Endothelial cell of umbilical vein (primary cell): ENCODE measurements around the gene TPSG1. TPM values are rescaled to one million over a fixed set of nuclear protein-coding genes. Genes with fewer than 3 reads are reported as not detected.

ENCODE experiments used
- BruUV-seq: library from RNA; stranded (reverse); fragments of 400-500 nt; replicated peaks from 2 replicates; lab custom pipeline; 2021; lab: Mats Ljungman, UMichigan
- CTCF ChIA-PET: fragments of 300-600, 350-600 bp; sonication (Branson Sonifier 250); formaldehyde crosslinking; loops from one replicate; lab custom pipeline; 2021; ENCODE audit warnings: antibody characterized with exemption, inconsistent platforms; lab: Charles Lee
- POLR2A ChIA-PET: fragments of 300-600, 350-600 bp; sonication (Branson Sonifier 250); formaldehyde crosslinking; loops from one replicate; lab custom pipeline; 2021; ENCODE audit warnings: antibody characterized with exemption, inconsistent platforms; lab: Charles Lee
- DNase-seq: peaks from one replicate; pipeline ENCODE4 v3.0.0-alpha.2; 2011; ENCODE audit warnings: low read depth, low spot score
- FAIRE-seq: peaks from 2 replicates; lab custom pipeline; 2011; peaks lifted over from hg19 to GRCh38; lab: Jason Lieb, UNC
- H2AFZ ChIP-seq: 2 replicates; pipeline ENCODE4 v1.6.0; 2012; ENCODE audit warnings: low read depth, low read length, control low read depth, inconsistent platforms
- H3K27ac ChIP-seq: 2 replicates; pipeline ENCODE4 v1.5.1; 2011; ENCODE audit warnings: low read depth, mild to moderate bottlenecking, control low read depth, low read length, moderate library complexity; ENCODE audit not compliant: insufficient read depth
- H3K27me3 ChIP-seq, 2 experiments: 2 replicates each; pipeline versions ENCODE4 v1.6.0 to v1.6.1; 2011; ENCODE audit warnings: low read length in 2 of 2, mixed read lengths in 1 of 2; ENCODE audit not compliant: control insufficient read depth in 2 of 2, insufficient read depth in 2 of 2
- H3K36me3 ChIP-seq, 2 experiments: 2 replicates in 1 of 2; 3 replicates in 1 of 2; pipeline ENCODE4 v1.5.1; 2011; ENCODE audit warnings: low read length in 2 of 2, mild to moderate bottlenecking in 1 of 2, moderate library complexity in 1 of 2; ENCODE audit not compliant: control insufficient read depth in 2 of 2, insufficient read depth in 2 of 2; ENCODE audit errors: extremely low read depth in 1 of 2
- H3K4me1 ChIP-seq: 3 replicates; pipeline ENCODE4 v1.5.1; 2011; ENCODE audit warnings: mild to moderate bottlenecking, low read length; ENCODE audit not compliant: control insufficient read depth, insufficient read depth; ENCODE audit errors: extremely low read depth
- H3K4me2 ChIP-seq: 2 replicates; pipeline ENCODE4 v1.6.1; 2011; ENCODE audit warnings: low read length, control low read depth, mixed read lengths; ENCODE audit not compliant: insufficient read depth
- H3K4me3 ChIP-seq, 3 experiments: fragments of 200-600 bp in 1 of 3; sonication (generic), shearing (Covaris generic) in 1 of 3; replicated peaks in 1 of 3; 2 replicates each; pipeline ENCODE4 v1.5.1; 2011 to 2016; ENCODE audit warnings: control low read depth in 3 of 3, low read length in 3 of 3, mild to moderate bottlenecking in 2 of 3, inconsistent platforms in 1 of 3, low read depth in 1 of 3, moderate library complexity in 1 of 3; ENCODE audit not compliant: insufficient read depth in 1 of 3
- H3K79me2 ChIP-seq: 2 replicates; pipeline ENCODE4 v1.6.0; 2012; ENCODE audit warnings: low read length, inconsistent platforms; ENCODE audit not compliant: control insufficient read depth, insufficient read depth
- H3K9ac ChIP-seq: replicated peaks from 2 replicates; pipeline ENCODE3; 2011; ENCODE audit warnings: low read length, control low read depth; ENCODE audit not compliant: insufficient read depth; ENCODE audit errors: extremely low read depth
- H3K9me1 ChIP-seq: replicated peaks from 3 replicates; pipeline ENCODE4 v1.6.0; 2011; ENCODE audit warnings: mild to moderate bottlenecking, low read length; ENCODE audit not compliant: control insufficient read depth, insufficient read depth; ENCODE audit errors: extremely low read depth
- H3K9me3 ChIP-seq: replicated peaks from 2 replicates; pipeline ENCODE4 v1.5.1; 2012; ENCODE audit warnings: low read length, inconsistent platforms; ENCODE audit not compliant: control insufficient read depth, insufficient read depth
- H4K20me1 ChIP-seq: replicated peaks from 2 replicates; pipeline ENCODE3; 2011; ENCODE audit warnings: mild to moderate bottlenecking, low read length; ENCODE audit not compliant: control insufficient read depth, insufficient read depth; ENCODE audit errors: extremely low read depth
- FOS ChIP-seq: IDR thresholded peaks from 2 replicates; pipeline ENCODE4 v1.6.1; 2011; ENCODE audit warnings: mild to moderate bottlenecking, low read length, moderate library complexity, borderline replicate concordance; ENCODE audit not compliant: insufficient read depth
- MYC ChIP-seq: IDR thresholded peaks from one replicate; pipeline ENCODE4 v1.6.1; 2011; ENCODE audit warnings: mild to moderate bottlenecking, low read depth, low read length
- dilution Hi-C: fragments of 300-500 bp; cut with MboI; formaldehyde crosslinking; loops from one replicate; pipeline ENCODE4 v1.15.0; 2019; ENCODE audit warnings: low sequenced_read_pairs; ENCODE audit not compliant: extremely low pct_ligation_motif_present
- intact Hi-C: fragments of 100-400 bp; cut with micrococcal nuclease; formaldehyde crosslinking; loops from one replicate; pipeline ENCODE4 v1.10.0; 2022
- polyA plus RNA-seq, 4 experiments: library from polyadenylated mRNA; depleted of rRNA in 3 of 4; stranded (reverse) in 3 of 4; unstranded in 1 of 4; fragments of >200 nt; gene quantifications; 2 replicates each; pipeline versions ENCODE4 v1.2.1 to v1.2.3, GENCODE V29; 2011 to 2012; ENCODE audit warnings: missing spikeins in 1 of 4
- total RNA-seq: library from RNA; stranded (reverse); gene quantifications from 2 replicates; pipeline ENCODE4 v1.2.3, GENCODE V29; 2021
- TF ChIP-seq, protein P1 (sequence below), 2 donors: IDR thresholded peaks; 1 replicate in 1 of 2; 2 replicates in 1 of 2; pipeline ENCODE4 v1.5.1; 2011; ENCODE audit warnings: low read length in 2 of 2, mild to moderate bottlenecking in 2 of 2, moderate library complexity in 2 of 2, control low read depth in 1 of 2, inconsistent platforms in 1 of 2, low read depth in 1 of 2; ENCODE audit not compliant: insufficient read depth in 1 of 2; ENCODE audit errors: extremely low read depth in 1 of 2
- TF ChIP-seq, protein P2 (sequence below): IDR thresholded peaks from 2 replicates; pipeline ENCODE4 v1.6.1; 2011; ENCODE audit not compliant: insufficient read depth, insufficient read length

The TPSG1 gene
- total and polyA plus RNA-seq, 2 donors (not counting 3 experiments of a cell fraction or from before 2014, with no cell fraction given), result not detected

DNA sequence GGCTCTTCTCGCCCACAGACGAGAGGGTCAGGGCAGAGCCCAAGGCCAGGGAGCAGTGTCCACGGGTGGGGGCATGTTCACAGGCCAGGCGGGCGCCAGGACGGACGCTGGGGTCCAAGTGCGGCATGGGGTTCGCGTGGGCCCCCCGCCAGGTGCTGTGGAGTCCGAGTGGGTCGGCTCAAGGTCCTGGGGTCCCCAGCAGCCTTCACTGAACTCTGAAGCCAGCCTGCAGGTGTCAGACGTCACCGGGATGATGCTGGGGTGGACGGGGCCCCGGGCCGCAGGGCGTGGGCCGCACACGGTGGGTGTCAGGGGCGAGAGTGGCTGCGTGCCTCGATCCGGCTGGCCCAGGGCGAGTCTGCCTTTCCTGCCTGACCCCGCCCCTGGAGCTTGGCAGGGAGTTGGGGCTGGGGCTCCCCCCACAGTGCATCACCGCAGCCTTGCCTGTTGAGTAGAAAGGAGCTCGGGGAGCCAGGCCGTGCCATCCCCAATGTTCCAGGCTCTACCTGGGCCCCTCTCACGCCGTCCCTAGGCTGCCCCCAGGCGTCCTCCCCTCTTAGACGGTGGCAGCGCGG is 53.1 kb downstream of the TPSG1 start:
- dilution Hi-C loops, result no loop called here
- Histone ChIP-seq H3K79me2 (no peaks in the 10 kb centered on the region), H3K4me3 (no peak overlapping the region), H4K20me1 (no peaks in the 10 kb centered on the region), H3K9me3 (no peaks in the 10 kb centered on the region), H2AFZ (no peak overlapping the region), H3K4me1 (no peaks in the 10 kb centered on the region), H3K36me3 (no peaks in the 10 kb centered on the region), H3K9ac (no peak overlapping the region), H3K27ac (no peak overlapping the region), H3K4me2 (no peak overlapping the region), H3K27me3 (no peaks in the 10 kb centered on the region), H3K9me1 (no peaks in the 10 kb centered on the region)
- FAIRE-seq (no peak), DNase-seq (no peak)
- intact Hi-C loops, result no loop called here
- no TSS peak for BruUV-seq
- ChIA-PET CTCF (no interaction called here), POLR2A (no interaction called here)
- TF ChIP-seq MYC (no peak), FOS (no peak)
- TF ChIP-seq, protein P1, sequence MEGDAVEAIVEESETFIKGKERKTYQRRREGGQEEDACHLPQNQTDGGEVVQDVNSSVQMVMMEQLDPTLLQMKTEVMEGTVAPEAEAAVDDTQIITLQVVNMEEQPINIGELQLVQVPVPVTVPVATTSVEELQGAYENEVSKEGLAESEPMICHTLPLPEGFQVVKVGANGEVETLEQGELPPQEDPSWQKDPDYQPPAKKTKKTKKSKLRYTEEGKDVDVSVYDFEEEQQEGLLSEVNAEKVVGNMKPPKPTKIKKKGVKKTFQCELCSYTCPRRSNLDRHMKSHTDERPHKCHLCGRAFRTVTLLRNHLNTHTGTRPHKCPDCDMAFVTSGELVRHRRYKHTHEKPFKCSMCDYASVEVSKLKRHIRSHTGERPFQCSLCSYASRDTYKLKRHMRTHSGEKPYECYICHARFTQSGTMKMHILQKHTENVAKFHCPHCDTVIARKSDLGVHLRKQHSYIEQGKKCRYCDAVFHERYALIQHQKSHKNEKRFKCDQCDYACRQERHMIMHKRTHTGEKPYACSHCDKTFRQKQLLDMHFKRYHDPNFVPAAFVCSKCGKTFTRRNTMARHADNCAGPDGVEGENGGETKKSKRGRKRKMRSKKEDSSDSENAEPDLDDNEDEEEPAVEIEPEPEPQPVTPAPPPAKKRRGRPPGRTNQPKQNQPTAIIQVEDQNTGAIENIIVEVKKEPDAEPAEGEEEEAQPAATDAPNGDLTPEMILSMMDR (IDR thresholded peaks at IDR 0.05; ENCODE audit: extremely low read depth in 1 of 2, insufficient read depth in 1 of 2, low read depth in 1 of 2, low read length in 2 of 2), result no peak
- TF ChIP-seq, protein P2, sequence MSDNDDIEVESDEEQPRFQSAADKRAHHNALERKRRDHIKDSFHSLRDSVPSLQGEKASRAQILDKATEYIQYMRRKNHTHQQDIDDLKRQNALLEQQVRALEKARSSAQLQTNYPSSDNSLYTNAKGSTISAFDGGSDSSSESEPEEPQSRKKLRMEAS, result no peak

Other genes with a start within 250 kb of the TPSG1 start
- 0.42 and 0.53 TPM in 2 replicates for gene SOX8, start 243.5 kb downstream of the TPSG1 start, total RNA-seq
- 0.52 and 0.72 TPM in 2 replicates for gene SOX8, start 243.5 kb downstream of the TPSG1 start, polyA plus RNA-seq
- gene SSTR5, start 152.5 kb downstream of the TPSG1 start, total RNA-seq, result 0.24 TPM in 1 of 2 replicates, not detected in the other
- 0.52 and 0.65 TPM in 2 replicates for gene SSTR5, start 152.5 kb downstream of the TPSG1 start, polyA plus RNA-seq
- gene C1QTNF8, start 129.0 kb downstream of the TPSG1 start, total RNA-seq, result not detected in 2 replicates
- not detected in 2 replicates for gene C1QTNF8, start 129.0 kb downstream of the TPSG1 start, polyA plus RNA-seq
- not detected in 2 replicates for gene CACNA1H, start 72.2 kb downstream of the TPSG1 start, total RNA-seq
- gene CACNA1H, start 72.2 kb downstream of the TPSG1 start, polyA plus RNA-seq, result 0.03 and 0.05 TPM in 2 replicates
- not detected in 2 replicates for gene TPSB2, start 4.9 kb upstream of the TPSG1 start, total RNA-seq
- gene TPSB2, start 4.9 kb upstream of the TPSG1 start, polyA plus RNA-seq, result not detected in 2 replicates
- not detected in 2 replicates for gene TPSAB1, start 15.4 kb upstream of the TPSG1 start, total RNA-seq
- not detected in 2 replicates for gene TPSAB1, start 15.4 kb upstream of the TPSG1 start, polyA plus RNA-seq
- gene TPSD1, start 30.8 kb upstream of the TPSG1 start, total RNA-seq, result not detected in 2 replicates
- gene TPSD1, start 30.8 kb upstream of the TPSG1 start, polyA plus RNA-seq, result not detected in 2 replicates
- 230 and 233 TPM in 2 replicates for gene UBE2I, start 84.4 kb upstream of the TPSG1 start, total RNA-seq
- gene UBE2I, start 84.4 kb upstream of the TPSG1 start, polyA plus RNA-seq, result 121 and 122 TPM in 2 replicates
- 0.66 and 0.88 TPM in 2 replicates for gene BAIAP3, start 108.4 kb upstream of the TPSG1 start, total RNA-seq
- 0.27 and 0.36 TPM in 2 replicates for gene BAIAP3, start 108.4 kb upstream of the TPSG1 start, polyA plus RNA-seq
- gene TSR3, start 126.6 kb upstream of the TPSG1 start, total RNA-seq, result 65.4 and 69.9 TPM in 2 replicates
- 82.7 and 88.7 TPM in 2 replicates for gene TSR3, start 126.6 kb upstream of the TPSG1 start, polyA plus RNA-seq
- gene GNPTG, start 126.7 kb upstream of the TPSG1 start, total RNA-seq, result 51.6 and 56.3 TPM in 2 replicates
- gene GNPTG, start 126.7 kb upstream of the TPSG1 start, polyA plus RNA-seq, result 109 and 137 TPM in 2 replicates
- gene UNKL, start 189.4 kb upstream of the TPSG1 start, total RNA-seq, result 32.8 and 33.0 TPM in 2 replicates
- 17.1 and 23.2 TPM in 2 replicates for gene UNKL, start 189.4 kb upstream of the TPSG1 start, polyA plus RNA-seq
- gene UQCC4, start 195.5 kb upstream of the TPSG1 start, total RNA-seq, result 13.4 and 15.1 TPM in 2 replicates
- 29.3 and 33.3 TPM in 2 replicates for gene UQCC4, start 195.5 kb upstream of the TPSG1 start, polyA plus RNA-seq
- gene PERCC1, start 205.8 kb upstream of the TPSG1 start, total RNA-seq, result not detected in 2 replicates
- gene PERCC1, start 205.8 kb upstream of the TPSG1 start, polyA plus RNA-seq, result not detected in 2 replicates
- gene CCDC154, start 219.3 kb upstream of the TPSG1 start, total RNA-seq, result 0.25 and 0.75 TPM in 2 replicates
- gene CCDC154, start 219.3 kb upstream of the TPSG1 start, polyA plus RNA-seq, result 0.13 and 0.65 TPM in 2 replicates
- 89.8 and 94.9 TPM in 2 replicates for gene CLCN7, start 249.8 kb upstream of the TPSG1 start, total RNA-seq
- gene CLCN7, start 249.8 kb upstream of the TPSG1 start, polyA plus RNA-seq, result 59.8 and 76.1 TPM in 2 replicates